ENCODE data around the gene PCNX4.

PCNX4 gene

DNA sequence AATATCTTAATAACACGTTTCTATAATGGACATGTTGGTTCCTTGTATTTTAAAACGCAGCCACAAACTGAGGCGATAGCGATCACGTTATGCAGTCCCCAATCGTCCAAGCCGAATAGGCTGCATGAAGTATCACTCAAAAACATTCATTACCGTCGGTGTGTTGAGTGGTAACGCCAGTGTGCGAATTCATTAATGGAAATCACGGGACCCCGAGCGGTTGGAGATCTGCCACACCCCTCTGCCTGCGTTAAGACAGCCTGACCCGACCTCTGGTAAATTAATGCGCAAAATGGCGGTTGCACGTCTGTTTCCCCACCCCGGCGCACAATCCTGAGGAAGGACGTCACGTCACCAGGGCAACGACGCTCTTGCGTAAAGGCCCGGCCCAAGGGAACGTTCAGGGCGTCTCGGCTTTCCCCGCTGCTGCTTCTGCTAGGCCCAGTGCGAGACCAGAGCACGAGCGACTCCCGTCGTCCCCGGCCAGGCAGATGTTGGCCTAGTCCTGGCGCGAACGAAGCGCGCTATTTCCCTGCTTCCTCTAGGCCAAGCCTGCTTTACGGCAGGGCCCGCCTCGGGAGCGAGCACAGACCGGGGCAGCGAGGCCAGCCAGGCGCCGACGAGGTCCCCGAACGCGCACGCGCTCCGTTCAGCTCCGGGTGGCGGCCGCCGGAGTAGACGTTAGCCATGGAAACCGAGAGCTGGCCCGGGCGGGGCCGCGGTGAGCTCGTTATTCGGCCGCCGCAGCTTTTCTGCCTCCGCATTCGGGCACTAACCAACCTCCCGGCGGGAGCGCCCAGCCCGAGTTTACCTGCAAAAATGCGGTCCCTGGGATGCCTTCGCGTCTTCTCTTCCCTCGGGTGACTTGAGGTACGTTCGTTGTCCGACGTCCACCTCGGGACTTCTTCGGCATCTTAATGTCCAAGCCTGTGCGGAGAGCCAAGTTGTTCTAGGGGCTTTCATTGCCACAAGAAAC lies at the start of gene PCNX4:
Gene PCNX4 (plus strand): TSS at position 374 of the 976 bp plus-strand sequence. CDS start 15,716 bp downstream, outside the sequence.
- TF ChIP-seq GATA2 (IDR thresholded peaks at IDR 0.05; ENCODE audit: low read depth, low read length) (no peak; the same call in none of the 2 replicates), GATA3 (IDR thresholded peaks at IDR 0.05; ENCODE audit: low read depth, low read length) (no peak)

DNA sequence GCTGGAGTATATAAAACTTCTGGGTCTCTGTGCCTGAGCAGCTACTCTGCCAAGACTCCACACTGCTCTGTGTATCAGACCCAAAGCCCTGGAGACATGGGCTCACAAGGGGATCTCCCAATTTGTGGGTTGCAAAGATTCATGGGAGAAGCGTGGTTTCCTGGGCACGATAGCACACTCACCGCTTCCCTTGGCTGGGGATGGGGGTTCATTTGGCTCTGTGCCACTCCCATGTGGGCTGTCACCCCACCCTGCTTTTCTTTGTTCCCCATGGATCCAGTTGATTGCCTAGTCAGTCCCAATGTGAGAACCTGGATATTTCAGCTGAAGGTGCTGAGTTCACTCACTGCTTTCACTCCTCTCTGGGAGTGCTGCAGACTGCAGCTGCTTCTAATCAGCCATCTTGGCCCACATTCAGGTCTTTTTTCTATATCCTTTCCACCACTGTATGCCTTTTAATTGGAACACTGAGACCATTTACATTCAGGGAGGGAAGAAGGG lies 40.0 kb upstream of the PCNX4 start:
- TF ChIP-seq GATA2 (IDR thresholded peaks at IDR 0.05; ENCODE audit: low read depth, low read length), result no peak
- no peak for TF ChIP-seq GATA3 (IDR thresholded peaks at IDR 0.05; ENCODE audit: low read depth, low read length)

DNA sequence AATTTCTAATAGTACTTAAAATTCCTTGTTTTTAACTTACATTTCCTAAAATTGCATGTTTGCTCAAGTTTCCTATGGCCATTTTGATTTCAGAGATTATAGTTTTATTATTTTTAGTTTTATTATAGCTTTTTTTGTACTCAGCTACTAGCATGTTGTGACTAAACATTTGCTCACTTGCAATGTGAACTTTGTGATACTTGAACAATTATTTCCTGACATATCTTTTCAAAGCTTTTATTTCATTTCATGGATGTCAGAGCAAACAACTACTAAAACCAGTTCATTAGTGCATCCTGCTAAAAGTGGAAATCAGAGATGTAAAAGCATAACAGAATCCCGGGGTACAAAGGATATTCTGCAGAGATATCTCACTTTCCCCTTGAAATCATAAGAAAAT lies 33.6 kb upstream of the PCNX4 start:
- TF ChIP-seq GATA2 (IDR thresholded peaks at IDR 0.05; ENCODE audit: low read depth, low read length), result no peak
- TF ChIP-seq GATA3 (IDR thresholded peaks at IDR 0.05; ENCODE audit: low read depth, low read length), result no peak

DNA sequence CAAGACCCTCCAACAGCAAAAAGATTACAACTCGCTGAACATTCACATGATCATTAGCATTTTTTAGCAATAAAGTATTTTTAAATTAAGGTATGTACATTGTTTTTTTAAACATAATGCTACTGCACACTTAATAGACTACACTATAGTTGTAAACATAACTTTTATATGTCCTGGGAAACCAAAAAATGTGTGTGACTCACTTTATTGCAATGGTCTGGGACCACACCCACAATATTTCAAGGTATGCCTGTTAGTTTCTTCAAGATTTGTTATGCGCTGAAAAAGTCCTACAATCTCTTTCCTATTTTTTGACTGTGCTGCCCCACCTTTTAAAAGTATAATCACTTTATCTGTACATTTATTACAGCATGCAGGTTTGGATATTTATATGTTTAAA lies 30.4 kb upstream of the PCNX4 start:
- TF ChIP-seq GATA3 (IDR thresholded peaks at IDR 0.05; ENCODE audit: low read depth, low read length) (no peak), GATA2 (IDR thresholded peaks at IDR 0.05; ENCODE audit: low read depth, low read length) (no peak)

GRCh38 chr14:60064491-60065072 lies 27.1 kb upstream of the PCNX4 start:
- TF ChIP-seq GATA3 (IDR thresholded peaks at IDR 0.05; ENCODE audit: low read depth, low read length), result no peak
- TF ChIP-seq GATA2 (IDR thresholded peaks at IDR 0.05; ENCODE audit: low read depth, low read length), result no peak

DNA sequence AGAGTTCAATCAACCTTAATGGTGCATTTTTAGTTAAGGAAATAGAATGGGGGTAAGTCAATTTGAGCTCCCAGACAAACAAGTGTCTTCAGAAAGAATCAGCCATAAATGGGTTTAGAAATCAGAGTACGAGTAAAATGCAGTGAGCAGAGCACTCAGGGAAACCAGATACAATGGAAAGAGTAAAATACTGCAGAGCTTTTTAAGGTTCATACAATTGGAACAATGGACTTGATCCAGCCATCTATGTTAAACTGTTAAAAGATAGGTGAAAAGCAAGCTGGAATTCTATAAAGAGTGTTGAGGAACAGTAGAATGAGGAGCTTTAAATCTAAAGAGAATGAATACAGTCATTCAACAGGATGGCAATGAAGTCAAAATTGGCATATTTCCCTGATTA lies 23.8 kb upstream of the PCNX4 start:
- TF ChIP-seq GATA2 (IDR thresholded peaks at IDR 0.05; ENCODE audit: low read depth, low read length) (no peak), GATA3 (IDR thresholded peaks at IDR 0.05; ENCODE audit: low read depth, low read length) (no peak)

DNA sequence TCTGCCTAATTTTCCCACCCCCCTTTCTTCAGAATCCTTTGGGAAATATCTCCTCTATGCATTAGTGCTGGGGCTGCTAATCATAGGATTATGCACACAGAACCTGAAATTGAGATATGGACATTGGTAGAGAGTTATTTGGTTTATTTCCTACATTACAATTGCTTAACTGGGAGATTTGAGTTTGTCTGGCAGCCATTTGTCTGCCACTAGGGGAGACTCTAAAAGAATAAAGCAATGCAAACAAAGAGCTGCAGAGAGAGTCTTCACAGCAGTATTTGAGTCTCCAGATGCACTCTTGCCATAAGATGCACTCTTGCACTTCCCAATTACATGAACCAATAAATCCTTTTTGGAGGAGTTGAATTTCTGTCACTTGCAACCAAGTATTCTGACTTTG lies 12.0 kb upstream of the PCNX4 start:
- TF ChIP-seq GATA2 (IDR thresholded peaks at IDR 0.05; ENCODE audit: low read depth, low read length) (no peak), GATA3 (IDR thresholded peaks at IDR 0.05; ENCODE audit: low read depth, low read length) (no peak)

GRCh38 chr14:60085085-60085484 lies 6.6 kb upstream of the PCNX4 start:
- TF ChIP-seq GATA3 (IDR thresholded peaks at IDR 0.05; ENCODE audit: low read depth, low read length) (no peak), GATA2 (IDR thresholded peaks at IDR 0.05; ENCODE audit: low read depth, low read length) (no peak)

GRCh38 chr14:60085693-60086092 lies 6.0 kb upstream of the PCNX4 start:
- TF ChIP-seq GATA3 (IDR thresholded peaks at IDR 0.05; ENCODE audit: low read depth, low read length) (no peak), GATA2 (IDR thresholded peaks at IDR 0.05; ENCODE audit: low read depth, low read length) (no peak)

GRCh38 chr14:60087668-60088067 lies 4.1 kb upstream of the PCNX4 start:
- TF ChIP-seq GATA3 (IDR thresholded peaks at IDR 0.05; ENCODE audit: low read depth, low read length) (no peak; the same call in 1 of the 2 replicates), GATA2 (IDR thresholded peaks at IDR 0.05; ENCODE audit: low read depth, low read length) (peak; percentile 62)

- TF ChIP-seq GATA2 (IDR thresholded peaks at IDR 0.05; ENCODE audit: low read depth, low read length) (no peak), GATA3 (IDR thresholded peaks at IDR 0.05; ENCODE audit: low read depth, low read length) (no peak)
These were observed 2.5 kb upstream of the PCNX4 start for GRCh38 chr14:60089221-60089620.

GRCh38 chr14:60090864-60091519 lies 731 bp upstream of the PCNX4 start:
- TF ChIP-seq GATA2 (IDR thresholded peaks at IDR 0.05; ENCODE audit: low read depth, low read length) (no peak), GATA3 (IDR thresholded peaks at IDR 0.05; ENCODE audit: low read depth, low read length) (no peak)

- TF ChIP-seq GATA3 (IDR thresholded peaks at IDR 0.05; ENCODE audit: low read depth, low read length) (no peak), GATA2 (IDR thresholded peaks at IDR 0.05; ENCODE audit: low read depth, low read length) (no peak)
These were observed 800 bp downstream of the PCNX4 start for GRCh38 chr14:60092526-60092920.

- TF ChIP-seq GATA3 (IDR thresholded peaks at IDR 0.05; ENCODE audit: low read depth, low read length) (no peak), GATA2 (IDR thresholded peaks at IDR 0.05; ENCODE audit: low read depth, low read length) (no peak)
These were observed 1.4 kb downstream of the PCNX4 start for GRCh38 chr14:60093080-60093479.

Measured in SH-SY5Y (cell line).